ENCODE data around the gene LY6G6D.

LY6G6D gene

DNA sequence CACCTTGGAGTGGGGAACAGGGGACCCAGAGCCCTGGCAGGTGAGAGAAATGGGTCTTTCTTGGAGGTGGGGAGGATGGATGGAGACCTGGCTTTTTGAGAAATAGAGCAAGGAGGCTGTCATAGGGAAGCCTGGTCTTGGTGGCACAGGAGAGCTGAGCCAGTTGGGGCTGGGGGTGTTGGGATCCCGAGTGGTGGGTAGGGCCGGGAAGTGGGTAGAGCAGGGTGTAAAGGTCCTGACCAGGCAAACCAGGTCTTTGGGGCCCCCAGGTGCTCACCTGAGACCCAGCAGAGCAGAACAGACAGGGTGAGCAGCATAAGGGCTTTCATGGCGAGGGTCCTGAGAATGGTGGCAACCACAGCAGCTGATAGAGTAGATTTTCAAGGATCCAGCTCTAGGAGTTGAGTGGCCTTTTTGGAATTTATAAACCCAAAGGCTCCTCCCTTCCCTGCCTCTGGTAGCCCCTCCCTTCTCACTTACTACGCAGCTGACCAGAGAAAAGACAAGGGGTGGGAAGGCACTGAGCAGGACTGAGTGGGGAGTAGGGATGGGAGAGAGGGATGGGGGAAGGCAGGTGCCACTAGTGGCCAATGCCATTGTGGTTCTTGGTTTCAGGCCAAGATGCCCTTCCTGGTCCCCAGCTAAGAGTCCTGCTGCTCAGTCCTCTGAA lies 6.3 kb downstream of the LY6G6D start, which contains the start of gene LY6G6C:
LY6G6C (minus strand) TSS at position 396 of the 670 bp plus-strand sequence; CDS start at position 329, 67 bp downstream.
- DNase-seq = no peak

DNA sequence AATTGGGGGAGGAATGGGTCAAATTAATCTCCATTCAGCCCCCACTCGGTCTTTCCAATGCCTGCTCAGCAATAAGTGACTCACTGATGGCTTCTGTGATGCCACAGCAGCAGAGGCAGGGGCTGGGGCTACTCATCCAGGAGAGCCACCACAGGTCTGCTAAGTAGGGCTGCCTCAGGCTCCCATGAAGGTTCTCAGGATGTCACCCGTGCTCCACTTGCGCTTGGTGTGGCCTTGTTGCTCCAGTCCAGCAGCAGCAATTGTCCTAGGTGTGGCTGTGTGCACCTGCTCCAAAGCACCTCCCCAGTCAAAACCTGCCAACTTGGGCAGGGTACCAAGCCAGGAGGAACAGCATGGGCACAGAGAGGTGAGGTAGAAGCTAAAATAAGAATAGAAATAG lies 7.0 kb downstream of the LY6G6D start:
- no peak for DNase-seq

GRCh38 chr6:31723245-31723979 lies 8.3 kb downstream of the LY6G6D start, which contains the start of gene MPIG6B:
TSS of gene MPIG6B (plus strand) at chr6:31723373. CDS start at chr6:31723384, 11 bp downstream.
- no peak for DNase-seq

GRCh38 chr6:31723980-31724691 lies 9.0 kb downstream of the LY6G6D start:
- DNase-seq = no peak

- no peak for DNase-seq
Observed at GRCh38 chr6:31725502-31726350, 10.6 kb downstream of the LY6G6D start.

DNA sequence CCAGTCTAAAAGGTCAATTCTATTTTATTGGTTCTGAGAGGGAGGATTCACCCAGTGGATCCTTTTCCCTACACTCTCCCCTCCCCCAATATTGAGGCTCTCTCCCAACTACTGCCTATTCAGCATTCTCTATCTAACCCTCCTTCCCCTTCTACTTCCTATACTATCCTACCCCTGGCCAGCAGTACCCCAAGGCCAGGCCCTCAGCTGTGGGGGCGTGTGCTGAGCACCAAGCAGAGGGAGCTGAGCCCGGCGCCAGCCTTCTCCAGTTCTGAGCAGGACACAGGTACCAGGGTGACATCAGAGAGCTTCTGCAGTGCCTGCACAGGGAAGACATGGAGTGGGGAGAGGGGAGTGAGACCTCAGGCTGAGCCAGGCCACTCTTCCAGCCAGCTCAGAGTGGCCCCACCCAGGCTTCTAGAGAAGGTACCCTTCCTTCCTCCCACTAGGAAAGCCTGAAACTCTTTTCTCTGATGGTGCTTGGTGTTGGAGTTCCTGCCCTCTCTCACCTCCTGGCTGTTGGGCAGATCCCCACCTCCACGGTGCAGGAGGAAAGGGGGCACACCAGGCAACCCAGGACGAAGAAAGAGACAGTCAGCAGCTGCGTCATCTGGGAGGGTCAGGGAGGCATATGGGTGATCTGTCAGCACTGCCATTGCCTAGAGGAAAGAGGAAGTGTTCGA lies 12.0 kb downstream of the LY6G6D start:
- no peak for DNase-seq

DNA sequence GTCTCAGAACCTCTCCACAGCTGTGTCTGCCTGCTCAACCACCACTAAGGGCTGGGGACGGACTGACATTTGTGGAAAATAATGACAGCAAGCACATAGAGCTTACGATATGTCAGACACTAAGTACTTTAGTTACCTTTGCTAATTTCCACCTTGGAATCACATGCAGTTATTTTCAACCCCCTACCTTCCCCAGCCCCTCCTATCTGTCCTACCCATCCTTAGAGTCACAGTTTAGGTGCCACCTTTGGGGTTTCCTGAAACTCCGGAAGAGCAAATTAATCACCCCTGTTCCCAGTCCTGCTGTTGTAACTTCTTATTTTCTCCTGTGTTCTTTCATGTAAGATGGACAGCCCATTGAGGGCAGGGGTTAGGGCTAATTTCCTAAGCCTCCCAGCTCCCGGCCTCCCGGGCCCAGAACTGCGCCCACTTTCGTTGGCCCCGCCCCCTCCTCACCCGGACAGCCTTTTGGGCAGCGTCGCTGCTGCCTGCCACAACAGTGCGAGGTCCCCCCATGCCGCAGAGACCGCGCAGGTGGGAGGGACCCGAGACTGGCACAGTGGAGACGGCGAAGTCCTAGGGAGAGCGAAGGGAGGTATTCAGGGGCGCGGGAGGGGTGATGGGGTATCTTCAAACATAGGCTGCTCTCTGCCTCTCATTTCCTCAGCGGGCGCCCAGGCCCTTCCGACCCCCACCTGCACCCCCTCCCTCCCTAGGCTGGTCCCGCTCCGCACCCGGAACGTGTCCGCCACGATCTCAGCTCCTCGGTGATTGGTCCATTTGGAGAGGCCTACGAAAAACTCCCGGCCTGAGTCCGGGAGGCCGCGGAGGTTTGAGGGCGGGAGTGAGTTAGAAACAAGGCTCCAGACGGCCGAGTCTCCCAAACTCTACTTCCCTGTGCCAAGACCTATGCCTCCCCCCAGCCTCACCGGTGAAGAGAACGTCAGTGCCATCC lies 12.8 kb downstream of the LY6G6D start:
- no peak for DNase-seq

DNA sequence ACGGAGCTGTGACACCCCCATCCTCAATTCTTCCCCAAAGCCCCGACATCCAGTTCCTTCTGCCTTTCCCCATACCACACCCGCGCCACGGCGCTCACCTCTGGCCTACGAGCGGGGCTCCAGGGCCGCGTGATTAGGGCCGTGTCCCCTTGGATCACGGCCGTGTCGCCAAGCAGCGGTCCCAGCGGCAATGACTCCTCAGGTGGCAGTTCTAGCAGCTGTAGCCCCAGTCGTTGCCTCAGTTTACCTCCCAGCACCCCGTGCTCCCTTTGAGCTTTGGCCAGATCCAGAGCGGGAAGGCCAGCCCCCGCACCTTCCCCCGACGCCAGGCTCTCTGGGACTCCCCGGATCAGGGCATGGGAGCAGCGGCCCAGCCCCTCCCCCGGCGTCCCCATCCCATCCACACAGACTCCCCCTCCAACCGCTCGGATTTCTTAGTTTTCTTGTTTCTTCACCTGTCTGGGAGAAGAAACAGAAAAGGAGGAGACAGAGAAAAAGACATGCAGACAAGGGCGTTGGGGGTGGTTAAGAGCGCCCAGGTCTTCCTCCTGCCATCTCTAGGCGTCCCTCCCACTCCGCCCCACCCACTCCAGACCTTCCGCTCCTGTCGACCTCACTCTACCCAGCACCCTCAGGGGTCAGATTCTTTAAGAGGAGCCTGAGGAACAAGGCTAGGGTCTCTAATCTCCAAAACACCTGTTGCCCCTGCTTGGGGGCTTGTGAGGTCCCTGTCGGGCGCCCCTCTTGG lies 13.8 kb downstream of the LY6G6D start, which contains the start of gene DDAH2:
DDAH2 (minus strand) TSS at position 533 of the 748 bp plus-strand sequence; CDS start at position 395, 138 bp downstream.
- DNase-seq = no peak

DNA sequence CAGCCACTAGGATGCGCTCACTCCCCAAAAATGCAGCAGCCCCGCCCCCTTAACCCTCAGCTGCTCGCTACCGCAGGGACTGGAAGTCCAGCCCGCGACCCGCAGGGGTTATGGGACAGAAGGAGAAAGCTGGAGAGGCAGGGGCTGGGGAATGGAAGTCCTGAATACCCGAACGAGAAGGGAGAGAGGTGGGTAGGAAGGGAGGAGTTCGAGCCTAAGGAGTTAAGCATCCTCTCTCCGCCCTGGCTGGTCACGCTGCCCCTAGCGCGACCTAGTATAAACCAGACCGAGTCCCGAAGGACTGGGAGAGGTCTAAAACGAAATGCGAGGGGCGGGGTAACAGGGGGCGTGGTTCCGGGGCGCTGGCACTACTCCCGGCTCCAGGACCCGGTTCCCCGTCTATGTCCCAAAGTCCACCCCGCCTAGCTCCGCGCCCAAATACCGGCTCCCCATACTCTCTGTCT lies 14.4 kb downstream of the LY6G6D start:
- peak; percentile 81 for DNase-seq

GRCh38 chr6:31729979-31730630 lies 15.0 kb downstream of the LY6G6D start:
- DNase-seq = peak; percentile 67

DNA sequence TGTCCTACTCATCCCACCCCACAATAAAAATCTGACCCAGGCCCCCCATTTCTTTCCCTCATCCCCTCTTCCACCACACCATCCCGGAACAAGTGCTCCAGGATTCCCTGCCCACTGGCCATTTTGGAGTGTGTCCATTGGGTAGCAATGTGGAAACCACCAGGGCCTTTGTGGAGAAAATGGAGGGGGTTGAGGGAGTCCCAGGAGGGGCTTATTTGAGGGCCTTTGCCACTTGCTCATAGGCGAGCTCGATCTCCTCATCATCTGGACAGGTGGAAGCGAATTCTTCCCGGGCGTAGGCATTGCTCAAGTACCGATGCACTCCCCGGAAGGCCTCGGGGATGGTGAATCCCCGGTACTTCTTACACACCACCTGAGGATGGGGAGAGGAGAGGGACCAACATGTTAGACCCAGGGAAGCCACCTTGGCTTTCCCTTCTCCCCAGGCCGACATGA lies 15.5 kb downstream of the LY6G6D start:
- no peak for DNase-seq

- no peak for DNase-seq
Observed at GRCh38 chr6:31732029-31732428, 16.9 kb downstream of the LY6G6D start.

DNA sequence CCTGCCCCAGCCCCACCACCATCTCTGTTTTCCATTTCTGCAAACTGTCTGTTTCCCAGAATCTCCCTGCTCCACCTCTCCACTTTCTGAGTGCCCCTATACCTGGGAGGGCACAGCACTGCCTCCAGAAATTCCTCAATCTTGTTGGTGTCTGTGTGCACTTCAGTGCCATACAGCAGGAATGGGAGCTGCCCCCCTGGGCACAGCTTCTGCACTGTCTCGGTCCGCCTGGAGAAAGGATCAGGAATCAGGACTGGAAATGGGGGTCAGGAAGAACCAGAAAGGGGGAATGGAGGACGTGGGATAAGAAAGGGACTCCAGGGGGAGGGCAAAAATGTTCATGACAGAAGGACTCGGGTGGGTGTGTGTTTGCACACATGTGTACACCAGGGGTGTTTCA lies 18.6 kb downstream of the LY6G6D start:
- no peak for DNase-seq

DNA sequence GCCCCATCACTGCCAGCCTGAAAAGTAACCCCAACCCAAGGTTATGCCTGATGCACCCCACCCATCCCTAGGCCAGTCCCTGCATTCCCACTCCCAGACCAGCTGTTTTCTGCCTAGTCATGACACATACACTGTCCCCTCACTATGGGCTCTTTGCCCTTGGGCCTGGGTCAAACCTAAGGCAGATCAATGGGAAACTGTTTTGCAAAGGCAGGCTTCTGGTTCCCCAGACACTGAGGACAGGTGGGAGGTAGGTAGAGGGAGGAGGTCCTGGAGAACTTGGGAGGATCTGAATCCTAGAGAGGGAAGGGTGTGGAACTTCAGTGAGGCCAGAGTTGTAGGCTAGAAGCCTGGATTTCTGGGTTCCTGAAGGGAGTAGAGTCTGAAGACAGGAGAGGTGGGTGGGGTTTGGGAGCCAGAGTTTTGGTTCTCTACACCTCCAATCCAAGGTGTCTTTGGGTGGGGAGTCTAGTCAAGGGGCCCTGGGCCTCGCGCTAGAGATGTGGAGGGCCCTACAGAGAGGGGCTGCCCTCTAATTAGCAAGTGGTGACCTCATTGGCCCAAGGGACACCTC lies 19.2 kb downstream of the LY6G6D start:
- DNase-seq = no peak

DNA sequence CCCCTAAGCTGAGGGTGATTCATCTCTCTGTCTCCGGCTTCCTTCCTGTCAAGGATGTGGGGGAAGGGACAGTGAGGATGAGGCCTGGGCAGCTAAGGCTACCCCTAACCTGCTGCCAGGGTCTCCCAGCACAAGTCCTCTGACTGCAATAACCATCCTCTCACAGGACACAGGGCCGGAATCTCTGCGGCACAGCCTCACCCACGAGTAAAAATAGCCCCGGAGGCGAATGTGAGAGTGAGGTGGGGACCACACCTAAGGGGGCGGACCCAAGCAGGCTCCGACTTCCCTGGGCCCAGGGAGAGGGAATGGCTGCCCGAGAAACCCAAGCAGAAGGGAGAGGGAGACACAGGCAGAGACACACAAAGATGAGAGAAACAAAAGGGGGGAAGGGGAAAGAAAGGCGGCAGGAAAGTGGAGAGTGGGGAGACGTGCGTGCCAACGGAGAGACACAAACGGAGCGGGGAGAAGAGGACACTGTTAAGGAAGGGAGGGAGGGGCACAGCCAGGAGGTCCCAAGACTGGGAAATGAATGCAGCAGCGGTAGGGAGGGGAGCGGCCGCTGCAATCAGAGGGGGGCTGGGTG lies 19.8 kb downstream of the LY6G6D start:
- peak; percentile 84 for DNase-seq

- peak; percentile 88 for DNase-seq
Observed at GRCh38 chr6:31736021-31736767, 21.0 kb downstream of the LY6G6D start, which contains the start of gene CLIC1. TSS of gene CLIC1 (minus strand) at chr6:31736530. CDS start at chr6:31736300, 230 bp downstream.

DNA sequence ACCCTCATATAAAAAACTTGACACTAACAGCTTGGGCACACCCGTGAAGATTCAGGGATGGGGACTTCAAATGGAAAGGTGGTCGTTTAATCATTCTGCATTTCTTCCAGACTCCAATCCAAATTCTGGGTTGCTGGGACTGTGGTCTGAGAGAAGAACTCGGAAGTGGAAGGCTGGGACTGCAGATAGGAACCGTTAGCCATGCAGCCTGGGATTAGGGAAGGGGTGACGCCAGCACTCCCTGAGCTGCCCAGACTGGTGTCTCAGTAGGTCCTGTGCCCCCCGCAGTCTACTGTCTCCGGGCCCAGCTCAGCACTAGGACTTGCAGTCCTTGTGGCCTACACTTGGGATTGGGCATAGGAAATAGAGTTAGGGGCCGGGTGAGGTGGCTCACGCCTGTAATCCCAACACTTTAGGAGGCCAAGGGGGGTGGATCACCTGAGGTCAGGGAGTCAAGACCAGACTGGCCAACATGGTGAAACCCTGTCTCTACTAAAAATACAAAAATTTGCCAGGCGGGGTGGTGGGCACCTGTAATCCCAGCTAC lies 21.7 kb downstream of the LY6G6D start:
- DNase-seq = no peak

All from activated CD4-positive, alpha-beta T cell treated with anti-CD3 and anti-CD28 coated beads, Interleukin-2, amount 50 U/mL, for 16 hours (primary cell).